ENCODE measurements around the gene SNAP23.
A peak's percentile ranks its signal among the peaks of the same experiment; 100 is the strongest.

Gene SNAP23

DNA sequence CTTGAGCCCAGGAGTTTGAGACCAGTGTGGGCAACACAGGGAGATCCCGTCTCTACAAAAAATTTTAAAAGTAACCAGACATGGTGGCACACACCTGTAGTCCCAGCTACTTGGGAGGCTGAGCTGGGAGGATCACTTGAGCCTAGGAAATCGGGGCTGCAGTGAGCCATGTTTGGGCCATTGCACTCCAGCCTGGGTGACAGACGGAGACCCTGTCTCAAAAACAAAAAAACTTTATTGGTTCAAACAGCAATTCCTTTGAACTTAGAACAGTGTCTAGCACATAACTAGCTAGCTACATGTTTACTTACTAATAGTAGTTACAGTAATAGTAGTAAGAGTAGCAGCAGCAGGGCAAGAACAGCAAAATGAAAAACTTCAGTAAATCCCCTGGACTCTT is 63.3 kb downstream of the SNAP23 start:
- Histone ChIP-seq H3K36me3 (ENCODE audit: insufficient read depth, low read length) (peaks cover 87% of the 10 kb centered on the region), H3K9me2 (ENCODE audit: low read depth, low read length) (no peaks in the 10 kb centered on the region), H3K4me1 (ENCODE audit: insufficient read depth, low read length, severe bottlenecking) (no peaks in the 10 kb centered on the region), H4K20me1 (ENCODE audit: insufficient read depth, low read length) (0 out of 2 replicates have a peak, but pooled peaks cover 2% of the 10 kb centered on the region), H2AFZ (ENCODE audit: low read length) (no peak overlapping the region), H3K9me3 (ENCODE audit: low read length) (no peaks in the 10 kb centered on the region), H3K4me2 (ENCODE audit: low read length) (no peak overlapping the region), H3K9ac (ENCODE audit: low read length) (no peak overlapping the region), H3K27me3 (ENCODE audit: insufficient read depth, low read length) (no peaks in the 10 kb centered on the region), H3K4me3 (ENCODE audit: low read depth, low read length, poor library complexity, severe bottlenecking) (no peak overlapping the region), H3F3A (ENCODE audit: insufficient read depth, low read length) (no peaks in the 10 kb centered on the region), H3K79me2 (ENCODE audit: insufficient read depth, low read length) (peaks cover 37% of the 10 kb centered on the region), H3K27ac (ENCODE audit: low read depth, low read length, poor library complexity, severe bottlenecking) (no peak overlapping the region)
- TF ChIP-seq, protein P1, sequence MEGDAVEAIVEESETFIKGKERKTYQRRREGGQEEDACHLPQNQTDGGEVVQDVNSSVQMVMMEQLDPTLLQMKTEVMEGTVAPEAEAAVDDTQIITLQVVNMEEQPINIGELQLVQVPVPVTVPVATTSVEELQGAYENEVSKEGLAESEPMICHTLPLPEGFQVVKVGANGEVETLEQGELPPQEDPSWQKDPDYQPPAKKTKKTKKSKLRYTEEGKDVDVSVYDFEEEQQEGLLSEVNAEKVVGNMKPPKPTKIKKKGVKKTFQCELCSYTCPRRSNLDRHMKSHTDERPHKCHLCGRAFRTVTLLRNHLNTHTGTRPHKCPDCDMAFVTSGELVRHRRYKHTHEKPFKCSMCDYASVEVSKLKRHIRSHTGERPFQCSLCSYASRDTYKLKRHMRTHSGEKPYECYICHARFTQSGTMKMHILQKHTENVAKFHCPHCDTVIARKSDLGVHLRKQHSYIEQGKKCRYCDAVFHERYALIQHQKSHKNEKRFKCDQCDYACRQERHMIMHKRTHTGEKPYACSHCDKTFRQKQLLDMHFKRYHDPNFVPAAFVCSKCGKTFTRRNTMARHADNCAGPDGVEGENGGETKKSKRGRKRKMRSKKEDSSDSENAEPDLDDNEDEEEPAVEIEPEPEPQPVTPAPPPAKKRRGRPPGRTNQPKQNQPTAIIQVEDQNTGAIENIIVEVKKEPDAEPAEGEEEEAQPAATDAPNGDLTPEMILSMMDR (IDR thresholded peaks at IDR 0.05; ENCODE audit: low read length), result no peak
- TF ChIP-seq EZH2 (IDR thresholded peaks at IDR 0.05; ENCODE audit: borderline replicate concordance, low read length), result no peak

DNA sequence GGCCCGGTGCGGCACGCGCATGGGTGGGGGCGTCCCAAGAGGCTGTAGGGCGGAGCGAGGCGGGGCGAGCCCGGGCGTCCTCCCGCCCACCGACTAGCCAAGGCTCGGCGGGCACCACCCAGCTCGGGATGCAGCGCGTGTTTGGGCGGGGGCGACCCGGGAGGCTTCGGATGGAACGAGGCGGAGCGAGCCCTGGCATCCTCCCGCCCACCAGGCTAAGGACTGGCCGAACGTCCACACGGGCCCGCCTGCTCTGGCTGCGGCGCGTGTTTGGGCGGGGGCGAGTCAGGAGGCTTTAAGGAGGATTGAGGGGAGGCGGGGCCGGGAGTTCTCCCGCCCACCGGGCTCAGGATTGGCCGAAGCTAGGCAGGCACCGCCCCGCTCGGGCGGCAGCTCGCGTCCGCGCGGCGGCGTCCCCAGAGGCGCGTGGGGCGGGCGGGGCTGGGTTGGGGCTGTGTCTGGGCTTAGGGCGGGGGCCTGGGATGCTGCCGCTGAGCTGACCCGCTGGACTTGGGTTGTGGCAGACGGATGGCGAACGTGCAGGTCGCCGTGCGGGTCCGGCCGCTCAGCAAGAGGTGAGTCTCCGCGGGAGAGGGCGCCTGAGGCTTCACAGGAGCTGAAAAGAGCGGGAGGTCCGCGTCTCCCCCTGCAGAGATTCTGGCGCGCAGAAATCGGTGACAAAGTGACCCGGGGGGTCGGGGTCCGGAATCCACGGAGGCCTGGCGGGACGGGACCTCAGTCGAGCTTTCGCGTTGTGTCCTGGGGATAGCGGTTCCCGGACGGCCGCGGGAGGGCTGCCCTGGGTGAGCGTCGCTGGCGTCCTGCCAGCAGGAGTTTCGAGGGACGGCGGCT is 80.0 kb downstream of the SNAP23 start, which contains the start of gene STARD9:
Gene STARD9, plus strand, starts transcription at position 419 of the 852 bp plus-strand sequence. Its CDS starts 110 bp downstream, at position 529.
- Histone ChIP-seq H3K9ac (ENCODE audit: low read length) (peak within 1 kb of the TSS; percentile 79), H3K9me3 (ENCODE audit: low read length) (no peaks in the 10 kb centered on the region), H4K20me1 (ENCODE audit: insufficient read depth, low read length) (no peaks in the 10 kb centered on the region), H3K36me3 (ENCODE audit: insufficient read depth, low read length) (no peaks in the 10 kb centered on the region), H3K79me2 (ENCODE audit: insufficient read depth, low read length) (no peaks in the 10 kb centered on the region), H3K4me3 (ENCODE audit: low read depth, low read length, poor library complexity, severe bottlenecking) (peak within 1 kb of the TSS; percentile 77), H3K9me2 (ENCODE audit: low read depth, low read length) (no peaks in the 10 kb centered on the region), H3K27me3 (ENCODE audit: insufficient read depth, low read length) (no peaks in the 10 kb centered on the region), H3K4me2 (ENCODE audit: low read length) (peak within 1 kb of the TSS; percentile 92), H2AFZ (ENCODE audit: low read length) (no peak within 1 kb of the TSS), H3K4me1 (ENCODE audit: insufficient read depth, low read length, severe bottlenecking) (peaks cover 37% of the 10 kb centered on the region), H3K27ac (ENCODE audit: low read depth, low read length, poor library complexity, severe bottlenecking) (peak within 1 kb of the TSS; percentile 30), H3F3A (ENCODE audit: insufficient read depth, low read length) (no peaks in the 10 kb centered on the region)
- no peak for TF ChIP-seq EZH2 (IDR thresholded peaks at IDR 0.05; ENCODE audit: borderline replicate concordance, low read length)
- TF ChIP-seq, protein P1 (IDR thresholded peaks at IDR 0.05; ENCODE audit: low read length), result no peak

DNA sequence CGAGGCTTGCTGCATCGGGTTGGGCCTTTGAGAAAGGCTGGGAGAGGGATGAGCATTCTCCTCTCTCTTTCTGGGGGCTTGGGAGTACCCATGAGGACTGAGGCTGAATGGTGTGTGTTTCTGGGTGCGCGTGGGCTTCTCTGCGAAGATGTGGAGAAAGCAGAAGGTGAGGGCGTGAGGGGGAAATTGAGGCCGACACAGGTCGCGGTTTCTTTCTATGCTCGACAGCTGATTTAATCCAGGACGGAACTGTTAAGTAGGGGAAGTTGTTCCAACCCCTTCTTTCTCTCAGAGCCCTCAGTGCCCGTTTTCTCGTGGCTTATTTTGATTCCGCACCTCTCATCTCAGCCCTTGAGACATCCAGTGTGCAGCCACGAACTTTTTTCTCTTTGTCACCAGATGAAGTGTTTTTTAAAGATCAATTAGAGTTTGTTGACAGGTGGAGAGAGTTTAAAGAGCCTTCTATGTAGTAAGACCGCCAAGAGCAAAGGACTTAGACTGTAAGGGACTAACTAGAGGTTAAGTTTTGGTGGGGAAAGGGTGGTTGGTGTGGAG is 80.7 kb downstream of the SNAP23 start:
- peak overlapping the region; percentile 6 for H3K27ac ChIP-seq (ENCODE audit: low read depth, low read length, poor library complexity, severe bottlenecking)
- H3K9me3 ChIP-seq (ENCODE audit: low read length), result no peaks in the 10 kb centered on the region
- H3K4me2 ChIP-seq (ENCODE audit: low read length), result peak overlapping the region; percentile 92
- H3K4me3 ChIP-seq (ENCODE audit: low read depth, low read length, poor library complexity, severe bottlenecking), result peak overlapping the region; percentile 77
- no peak overlapping the region for H2AFZ ChIP-seq (ENCODE audit: low read length)
- no peaks in the 10 kb centered on the region for H3K36me3 ChIP-seq (ENCODE audit: insufficient read depth, low read length)
- no peaks in the 10 kb centered on the region for H3K27me3 ChIP-seq (ENCODE audit: insufficient read depth, low read length)
- no peak for TF ChIP-seq EZH2 (IDR thresholded peaks at IDR 0.05; ENCODE audit: borderline replicate concordance, low read length)
- TF ChIP-seq, protein P1 (IDR thresholded peaks at IDR 0.05; ENCODE audit: low read length), result no peak
- H3K4me1 ChIP-seq (ENCODE audit: insufficient read depth, low read length, severe bottlenecking), result peaks cover 41% of the 10 kb centered on the region
- H3K79me2 ChIP-seq (ENCODE audit: insufficient read depth, low read length), result no peaks in the 10 kb centered on the region
- H3K9me2 ChIP-seq (ENCODE audit: low read depth, low read length), result no peaks in the 10 kb centered on the region
- no peaks in the 10 kb centered on the region for H4K20me1 ChIP-seq (ENCODE audit: insufficient read depth, low read length)
- no peaks in the 10 kb centered on the region for H3F3A ChIP-seq (ENCODE audit: insufficient read depth, low read length)
- H3K9ac ChIP-seq (ENCODE audit: low read length), result peak overlapping the region; percentile 79
